Esophagus muscularis mucosa (tissue), 3 donors: Measurements from ENCODE around the gene PYCR2.

Experiments
- POLR2AphosphoS5 ChIP-seq, 2 donors: sonication (generic); formaldehyde crosslinking; IDR thresholded peaks; one replicate each; pipeline ENCODE4 v1.6.1; 2017; ENCODE audit warnings: antibody characterized with exemption in 2 of 2
- TF ChIP-seq, protein P1 (sequence below), 3 experiments: fragments of 200-600 bp in 2 of 3; fragments of 450-650 bp in 1 of 3; sonication (generic) in 2 of 3; IDR thresholded peaks; one replicate each; pipeline ENCODE4 v1.5.1; 2017 to 2019; ENCODE audit warnings: antibody characterized with exemption in 3 of 3, mild to moderate bottlenecking in 2 of 3, moderate library complexity in 1 of 3

- TF ChIP-seq POLR2AphosphoS5 (IDR thresholded peaks at IDR 0.05): no peak
- TF ChIP-seq, protein P1, sequence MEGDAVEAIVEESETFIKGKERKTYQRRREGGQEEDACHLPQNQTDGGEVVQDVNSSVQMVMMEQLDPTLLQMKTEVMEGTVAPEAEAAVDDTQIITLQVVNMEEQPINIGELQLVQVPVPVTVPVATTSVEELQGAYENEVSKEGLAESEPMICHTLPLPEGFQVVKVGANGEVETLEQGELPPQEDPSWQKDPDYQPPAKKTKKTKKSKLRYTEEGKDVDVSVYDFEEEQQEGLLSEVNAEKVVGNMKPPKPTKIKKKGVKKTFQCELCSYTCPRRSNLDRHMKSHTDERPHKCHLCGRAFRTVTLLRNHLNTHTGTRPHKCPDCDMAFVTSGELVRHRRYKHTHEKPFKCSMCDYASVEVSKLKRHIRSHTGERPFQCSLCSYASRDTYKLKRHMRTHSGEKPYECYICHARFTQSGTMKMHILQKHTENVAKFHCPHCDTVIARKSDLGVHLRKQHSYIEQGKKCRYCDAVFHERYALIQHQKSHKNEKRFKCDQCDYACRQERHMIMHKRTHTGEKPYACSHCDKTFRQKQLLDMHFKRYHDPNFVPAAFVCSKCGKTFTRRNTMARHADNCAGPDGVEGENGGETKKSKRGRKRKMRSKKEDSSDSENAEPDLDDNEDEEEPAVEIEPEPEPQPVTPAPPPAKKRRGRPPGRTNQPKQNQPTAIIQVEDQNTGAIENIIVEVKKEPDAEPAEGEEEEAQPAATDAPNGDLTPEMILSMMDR (IDR thresholded peaks at IDR 0.05): no peak
Measured at GRCh38 chr1:225972344-225973152, 48.5 kb upstream of the PYCR2 start.
